ENCODE measurements around the gene PPWD1. TPM values are rescaled to one million over a fixed set of nuclear protein-coding genes. Genes with fewer than 3 reads are reported as not detected.

The PPWD1 gene
- total RNA-seq: 10 to 100 TPM; 59.6 to 71.0 (median 64.0) TPM

- no peaks in the 10 kb centered on the region for H3K9me3 ChIP-seq
- H3K4me3 ChIP-seq: peak within 1 kb of the TSS; percentile 76 to 89 (median 84)
- peaks cover 0 to 3% of the 10 kb centered on the region in 2 donors for H3K4me1 ChIP-seq
- TF ChIP-seq POLR2A (IDR thresholded peaks at IDR 0.05) (no peak), POLR2AphosphoS5 (IDR thresholded peaks at IDR 0.05) (peak; percentile 75 to 95 (median 89))
- H3K27ac ChIP-seq: peak within 1 kb of the TSS; percentile 90 to 92
- H3K36me3 ChIP-seq: no peaks in the 10 kb centered on the region
- DNase-seq (ENCODE audit: low spot score in 2 of 2): peak; percentile 93
- intact Hi-C loops (cut with DNase I; ENCODE audit: low total_unique reads): no loop called here
- no peaks in the 10 kb centered on the region for H3K27me3 ChIP-seq
Observed at GRCh38 chr5:65562731-65563701, at the start of gene PPWD1, which contains the start of gene CENPK. PPWD1 (plus strand) TSS chr5:65563296; CDS start chr5:65563311, 15 bp downstream. CENPK (minus strand) TSS chr5:65563168; CDS start chr5:65554907, 8,261 bp downstream.

GRCh38 chr5:65525726-65526125 lies 37.4 kb upstream of the PPWD1 start:
- Histone ChIP-seq H3K4me3 (no peak overlapping the region), H3K9me3 (no peaks in the 10 kb centered on the region), H3K27me3 (no peaks in the 10 kb centered on the region), H3K27ac (no peak overlapping the region), H3K4me1 (no peaks in the 10 kb centered on the region), H3K36me3 (no peaks in the 10 kb centered on the region)
- no peak for DNase-seq (ENCODE audit: low spot score in 2 of 2)
- intact Hi-C loops (cut with DNase I; ENCODE audit: low total_unique reads): no loop called here
- no peak for TF ChIP-seq CTCF (IDR thresholded peaks at IDR 0.05)
- TF ChIP-seq POLR2A (IDR thresholded peaks at IDR 0.05): no peak
- TF ChIP-seq POLR2AphosphoS5 (IDR thresholded peaks at IDR 0.05): no peak

- H3K36me3 ChIP-seq: no peaks in the 10 kb centered on the region
- intact Hi-C loops (cut with DNase I; ENCODE audit: low total_unique reads): no loop called here
- no peak overlapping the region for H3K4me3 ChIP-seq
- no peak for TF ChIP-seq CTCF (IDR thresholded peaks at IDR 0.05)
- no peaks in the 10 kb centered on the region for H3K27me3 ChIP-seq
- H3K27ac ChIP-seq: no peak overlapping the region
- DNase-seq (ENCODE audit: low spot score in 2 of 2): no peak
- no peaks in the 10 kb centered on the region for H3K9me3 ChIP-seq
- no peaks in the 10 kb centered on the region for H3K4me1 ChIP-seq
Observed at GRCh38 chr5:65530904-65531303, 32.2 kb upstream of the PPWD1 start.

GRCh38 chr5:65535529-65535987 lies 27.5 kb upstream of the PPWD1 start:
- Histone ChIP-seq H3K27ac (no peak overlapping the region), H3K4me3 (no peak overlapping the region), H3K9me3 (no peaks in the 10 kb centered on the region), H3K4me1 (no peaks in the 10 kb centered on the region), H3K36me3 (no peaks in the 10 kb centered on the region), H3K27me3 (no peaks in the 10 kb centered on the region)
- DNase-seq (ENCODE audit: low spot score in 2 of 2): no peak
- intact Hi-C loops (cut with DNase I; ENCODE audit: low total_unique reads): no loop called here
- TF ChIP-seq POLR2A (IDR thresholded peaks at IDR 0.05) (no peak), CTCF (IDR thresholded peaks at IDR 0.05) (no peak), POLR2AphosphoS5 (IDR thresholded peaks at IDR 0.05) (no peak)

GRCh38 chr5:65539827-65540226 lies 23.3 kb upstream of the PPWD1 start:
- Histone ChIP-seq H3K36me3 (no peaks in the 10 kb centered on the region), H3K4me1 (no peaks in the 10 kb centered on the region), H3K27me3 (no peaks in the 10 kb centered on the region), H3K9me3 (no peaks in the 10 kb centered on the region), H3K4me3 (no peak overlapping the region), H3K27ac (no peak overlapping the region)
- TF ChIP-seq POLR2A (IDR thresholded peaks at IDR 0.05) (no peak), CTCF (IDR thresholded peaks at IDR 0.05) (no peak), POLR2AphosphoS5 (IDR thresholded peaks at IDR 0.05) (no peak)
- no peak for DNase-seq (ENCODE audit: low spot score in 2 of 2)
- intact Hi-C loops (cut with DNase I; ENCODE audit: low total_unique reads): no loop called here
